ENCODE measurements around the gene ASMTL.

Gene ASMTL

GRCh38 chrX:1400049-1400448, 52.7 kb downstream of the ASMTL start:
- Histone ChIP-seq H3K9ac (ENCODE audit: insufficient read length) (no peak overlapping the region), H3K9me3 (ENCODE audit: low read depth, low read length) (no peaks in the 10 kb centered on the region), H3K4me3 (no peak overlapping the region), H3K27ac (no peak overlapping the region), H3K36me3 (ENCODE audit: insufficient read depth, low read length) (peaks cover 29% of the 10 kb centered on the region; the same call in 1 of the 2 replicates)
- TF ChIP-seq POLR2AphosphoS5 (IDR thresholded peaks at IDR 0.05; ENCODE audit: borderline replicate concordance, low read depth, low read length) (no peak), EZH2 (IDR thresholded peaks at IDR 0.05) (no peak), FOXP2 (optimal IDR thresholded peaks at IDR 0.05; ENCODE audit: control extremely low read depth, extremely low read length, insufficient read depth) (no peak)
- no peak for DNase-seq (ENCODE audit: low read depth, low spot score)

- Histone ChIP-seq H3K4me3 (no peak overlapping the region), H3K36me3 (ENCODE audit: insufficient read depth, low read length) (peaks cover 15% of the 10 kb centered on the region; the same call in 1 of the 2 replicates), H3K9me3 (ENCODE audit: low read depth, low read length) (no peaks in the 10 kb centered on the region), H3K9ac (ENCODE audit: insufficient read length) (no peak overlapping the region), H3K27ac (no peak overlapping the region)
- TF ChIP-seq POLR2AphosphoS5 (IDR thresholded peaks at IDR 0.05; ENCODE audit: borderline replicate concordance, low read depth, low read length) (no peak), FOXP2 (optimal IDR thresholded peaks at IDR 0.05; ENCODE audit: control extremely low read depth, extremely low read length, insufficient read depth) (no peak), EZH2 (IDR thresholded peaks at IDR 0.05) (no peak)
- no peak for DNase-seq (ENCODE audit: low read depth, low spot score)
Measured at GRCh38 chrX:1398431-1399340, 54.0 kb downstream of the ASMTL start.

GRCh38 chrX:1397441-1398270, 55.1 kb downstream of the ASMTL start:
- Histone ChIP-seq H3K4me3 (no peak overlapping the region), H3K9me3 (ENCODE audit: low read depth, low read length) (no peaks in the 10 kb centered on the region), H3K27ac (no peak overlapping the region), H3K36me3 (ENCODE audit: insufficient read depth, low read length) (peaks cover 7% of the 10 kb centered on the region; the same call in 1 of the 2 replicates), H3K9ac (ENCODE audit: insufficient read length) (no peak overlapping the region)
- DNase-seq (ENCODE audit: low read depth, low spot score): no peak
- TF ChIP-seq FOXP2 (optimal IDR thresholded peaks at IDR 0.05; ENCODE audit: control extremely low read depth, extremely low read length, insufficient read depth): no peak
- no peak for TF ChIP-seq POLR2AphosphoS5 (IDR thresholded peaks at IDR 0.05; ENCODE audit: borderline replicate concordance, low read depth, low read length)
- TF ChIP-seq EZH2 (IDR thresholded peaks at IDR 0.05): no peak

- no peak for DNase-seq (ENCODE audit: low read depth, low spot score)
- H3K36me3 ChIP-seq (ENCODE audit: insufficient read depth, low read length): peaks cover 7% of the 10 kb centered on the region; the same call in 1 of the 2 replicates
- no peak overlapping the region for H3K4me3 ChIP-seq
- H3K27ac ChIP-seq: no peak overlapping the region
- H3K9ac ChIP-seq (ENCODE audit: insufficient read length): no peak overlapping the region
- no peaks in the 10 kb centered on the region for H3K9me3 ChIP-seq (ENCODE audit: low read depth, low read length)
- no peak for TF ChIP-seq EZH2 (IDR thresholded peaks at IDR 0.05)
- no peak for TF ChIP-seq POLR2AphosphoS5 (IDR thresholded peaks at IDR 0.05; ENCODE audit: borderline replicate concordance, low read depth, low read length)
- TF ChIP-seq FOXP2 (optimal IDR thresholded peaks at IDR 0.05; ENCODE audit: control extremely low read depth, extremely low read length, insufficient read depth): no peak
Measured at GRCh38 chrX:1397001-1397400, 55.7 kb downstream of the ASMTL start.

GRCh38 chrX:1395646-1396216, 57.0 kb downstream of the ASMTL start:
- H3K27ac ChIP-seq: no peak overlapping the region
- no peak for DNase-seq (ENCODE audit: low read depth, low spot score)
- no peaks in the 10 kb centered on the region for H3K9me3 ChIP-seq (ENCODE audit: low read depth, low read length)
- H3K4me3 ChIP-seq: no peak overlapping the region
- no peak for TF ChIP-seq POLR2AphosphoS5 (IDR thresholded peaks at IDR 0.05; ENCODE audit: borderline replicate concordance, low read depth, low read length)
- no peak for TF ChIP-seq FOXP2 (optimal IDR thresholded peaks at IDR 0.05; ENCODE audit: control extremely low read depth, extremely low read length, insufficient read depth)
- TF ChIP-seq EZH2 (IDR thresholded peaks at IDR 0.05): no peak
- peaks cover 10% of the 10 kb centered on the region for H3K36me3 ChIP-seq (ENCODE audit: insufficient read depth, low read length)
- no peak overlapping the region for H3K9ac ChIP-seq (ENCODE audit: insufficient read length)

GRCh38 chrX:1394731-1395501, 57.8 kb downstream of the ASMTL start:
- peak overlapping the region; percentile 12; the same call in 1 of the 2 replicates for H3K4me3 ChIP-seq
- H3K27ac ChIP-seq: peak overlapping the region; percentile 19; the same call in 1 of the 2 replicates
- no peaks in the 10 kb centered on the region for H3K9me3 ChIP-seq (ENCODE audit: low read depth, low read length)
- no peak for DNase-seq (ENCODE audit: low read depth, low spot score)
- peaks cover 18% of the 10 kb centered on the region for H3K36me3 ChIP-seq (ENCODE audit: insufficient read depth, low read length)
- H3K9ac ChIP-seq (ENCODE audit: insufficient read length): peak overlapping the region; percentile 33
- TF ChIP-seq POLR2AphosphoS5 (IDR thresholded peaks at IDR 0.05; ENCODE audit: borderline replicate concordance, low read depth, low read length): no peak
- no peak for TF ChIP-seq EZH2 (IDR thresholded peaks at IDR 0.05)
- no peak for TF ChIP-seq FOXP2 (optimal IDR thresholded peaks at IDR 0.05; ENCODE audit: control extremely low read depth, extremely low read length, insufficient read depth)

- Histone ChIP-seq H3K36me3 (ENCODE audit: insufficient read depth, low read length) (peaks cover 25% of the 10 kb centered on the region), H3K9ac (ENCODE audit: insufficient read length) (peak overlapping the region; percentile 33), H3K4me3 (peak overlapping the region; percentile 78; the same call in 1 of the 2 replicates), H3K27ac (peak overlapping the region; percentile 93; the same call in 1 of the 2 replicates), H3K9me3 (ENCODE audit: low read depth, low read length) (no peaks in the 10 kb centered on the region)
- no peak for TF ChIP-seq FOXP2 (optimal IDR thresholded peaks at IDR 0.05; ENCODE audit: control extremely low read depth, extremely low read length, insufficient read depth)
- TF ChIP-seq EZH2 (IDR thresholded peaks at IDR 0.05): no peak
- TF ChIP-seq POLR2AphosphoS5 (IDR thresholded peaks at IDR 0.05; ENCODE audit: borderline replicate concordance, low read depth, low read length): no peak
- DNase-seq (ENCODE audit: low read depth, low spot score): no peak
Measured at GRCh38 chrX:1393871-1394615, 58.7 kb downstream of the ASMTL start.

All from SK-N-MC (cell line).